ENCODE results near the gene MFSD11.
"Not testable (repeated sequence)": the region's sequence is repeated elsewhere in the genome, so short reads cannot be mapped to it uniquely, and the experiment has no call there.

MFSD11 gene

GRCh38 chr17:76736349-76737081, 1.4 kb upstream of the MFSD11 start:
- Histone ChIP-seq H3K4me1 (ENCODE audit: control insufficient read depth in 1 of 2, insufficient read depth in 2 of 2, low read length in 2 of 2) (peaks cover 42 to 45% of the 10 kb centered on the region in 2 donors), H3K9ac (ENCODE audit: low read depth in 1 of 2, low read length in 2 of 2) (peak overlapping the region; percentile 95 to 99), H3K27ac (ENCODE audit: low read depth, low read length) (peak overlapping the region; percentile 97)

GRCh38 chr17:76737082-76737675, 740 bp upstream of the MFSD11 start, which contains the start of gene SRSF2:
SRSF2 (minus strand) TSS chr17:76737331; CDS start chr17:76737160, 171 bp downstream.
- Histone ChIP-seq H3K4me3 (ENCODE audit: low read depth in 1 of 2, low read length in 2 of 2) (peak within 1 kb of the TSS; percentile 95 to 99), H3K9ac (ENCODE audit: low read depth in 1 of 2, low read length in 2 of 2) (peak within 1 kb of the TSS; percentile 95 to 99), H3K27ac (ENCODE audit: low read depth, low read length) (peak within 1 kb of the TSS; percentile 100), H3K4me1 (ENCODE audit: control insufficient read depth in 1 of 2, insufficient read depth in 2 of 2, low read length in 2 of 2) (peaks cover 41 to 42% of the 10 kb centered on the region in 2 donors), H3K9me3 (ENCODE audit: control insufficient read depth in 1 of 2, low read length in 2 of 2) (no peaks in the 10 kb centered on the region), H3K27me3 (ENCODE audit: control insufficient read depth in 1 of 2, insufficient read depth in 2 of 2, low read length in 2 of 2) (no peaks in the 10 kb centered on the region), H3K36me3 (ENCODE audit: control insufficient read depth in 1 of 2, insufficient read depth in 2 of 2, low read length in 2 of 2) (peaks cover 31 to 40% of the 10 kb centered on the region in 2 donors)

More at GRCh38 chr17:76736349-76737081, 1.4 kb upstream of the MFSD11 start:
- Histone ChIP-seq H3K9me3 (ENCODE audit: control insufficient read depth in 1 of 2, low read length in 2 of 2) (no peaks in the 10 kb centered on the region), H3K4me3 (ENCODE audit: low read depth in 1 of 2, low read length in 2 of 2) (peak overlapping the region; percentile 95 to 97), H3K27me3 (ENCODE audit: control insufficient read depth in 1 of 2, insufficient read depth in 2 of 2, low read length in 2 of 2) (no peaks in the 10 kb centered on the region), H3K36me3 (ENCODE audit: control insufficient read depth in 1 of 2, insufficient read depth in 2 of 2, low read length in 2 of 2) (peaks cover 34 to 41% of the 10 kb centered on the region in 2 donors)

DNA sequence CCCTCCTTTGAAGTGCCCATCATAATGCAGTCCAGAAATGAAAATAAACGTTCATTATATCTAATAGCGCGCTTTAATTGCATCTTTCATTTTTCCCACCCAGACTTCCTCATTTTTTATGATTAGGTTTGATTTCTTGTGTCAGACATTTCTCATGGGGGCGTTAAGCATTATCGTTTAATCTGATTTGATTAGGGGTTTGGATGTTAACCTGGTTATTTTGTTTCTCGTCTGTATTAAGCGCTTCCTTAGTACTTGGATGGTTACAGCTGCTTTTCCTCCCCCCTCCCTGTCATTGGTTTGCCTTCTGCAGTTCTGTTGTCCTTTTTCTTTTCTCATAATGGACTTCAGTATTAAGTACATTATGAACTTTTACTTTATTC, 540 bp downstream of the MFSD11 start:
- Histone ChIP-seq H3K4me1 (ENCODE audit: control insufficient read depth in 1 of 2, insufficient read depth in 2 of 2, low read length in 2 of 2) (peaks cover 31 to 33% of the 10 kb centered on the region in 2 donors), H3K4me3 (ENCODE audit: low read depth in 1 of 2, low read length in 2 of 2) (peak overlapping the region; percentile 93 to 99), H3K9me3 (ENCODE audit: control insufficient read depth in 1 of 2, low read length in 2 of 2) (no peaks in the 10 kb centered on the region), H3K9ac (ENCODE audit: low read depth in 1 of 2, low read length in 2 of 2) (peak overlapping the region; percentile 87 to 92), H3K27ac (ENCODE audit: low read depth, low read length) (no peak overlapping the region), H3K36me3 (ENCODE audit: control insufficient read depth in 1 of 2, insufficient read depth in 2 of 2, low read length in 2 of 2) (peaks cover 21 to 34% of the 10 kb centered on the region in 2 donors), H3K27me3 (ENCODE audit: control insufficient read depth in 1 of 2, insufficient read depth in 2 of 2, low read length in 2 of 2) (no peaks in the 10 kb centered on the region)

- H3K4me3 ChIP-seq (ENCODE audit: low read depth in 1 of 2, low read length in 2 of 2); H3K9me3 ChIP-seq (ENCODE audit: control insufficient read depth in 1 of 2, low read length in 2 of 2); H3K9ac ChIP-seq (ENCODE audit: low read depth in 1 of 2, low read length in 2 of 2); H3K27ac ChIP-seq (ENCODE audit: low read depth, low read length); H3K27me3 ChIP-seq (ENCODE audit: control insufficient read depth in 1 of 2, insufficient read depth in 2 of 2, low read length in 2 of 2): not testable (repeated sequence)
- peaks cover 20 to 21% of the 10 kb centered on the region in 2 donors for H3K4me1 ChIP-seq (ENCODE audit: control insufficient read depth in 1 of 2, insufficient read depth in 2 of 2, low read length in 2 of 2)
- peaks cover 10 to 32% of the 10 kb centered on the region in 2 donors for H3K36me3 ChIP-seq (ENCODE audit: control insufficient read depth in 1 of 2, insufficient read depth in 2 of 2, low read length in 2 of 2)
Observed at GRCh38 chr17:76739568-76740115, 1.7 kb downstream of the MFSD11 start.

- no peak overlapping the region for H3K4me3 ChIP-seq (ENCODE audit: low read depth in 1 of 2, low read length in 2 of 2)
- H3K9me3 ChIP-seq (ENCODE audit: control insufficient read depth in 1 of 2, low read length in 2 of 2), result no peaks in the 10 kb centered on the region
- peaks cover 10 to 34% of the 10 kb centered on the region in 2 donors for H3K36me3 ChIP-seq (ENCODE audit: control insufficient read depth in 1 of 2, insufficient read depth in 2 of 2, low read length in 2 of 2)
- no peaks in the 10 kb centered on the region for H3K27me3 ChIP-seq (ENCODE audit: control insufficient read depth in 1 of 2, insufficient read depth in 2 of 2, low read length in 2 of 2)
- H3K4me1 ChIP-seq (ENCODE audit: control insufficient read depth in 1 of 2, insufficient read depth in 2 of 2, low read length in 2 of 2), result peaks cover 13 to 15% of the 10 kb centered on the region in 2 donors
- H3K9ac ChIP-seq (ENCODE audit: low read depth in 1 of 2, low read length in 2 of 2), result no peak overlapping the region
- H3K27ac ChIP-seq (ENCODE audit: low read depth, low read length), result no peak overlapping the region
Observed at GRCh38 chr17:76740329-76741118, 2.6 kb downstream of the MFSD11 start.

GRCh38 chr17:76742958-76743357, 5.0 kb downstream of the MFSD11 start:
- H3K36me3 ChIP-seq (ENCODE audit: control insufficient read depth in 1 of 2, insufficient read depth in 2 of 2, low read length in 2 of 2), result peaks cover 13 to 39% of the 10 kb centered on the region in 2 donors
- H3K27ac ChIP-seq (ENCODE audit: low read depth, low read length), result no peak overlapping the region
- no peak overlapping the region for H3K9ac ChIP-seq (ENCODE audit: low read depth in 1 of 2, low read length in 2 of 2)
- peaks cover 13 to 15% of the 10 kb centered on the region in 2 donors for H3K4me1 ChIP-seq (ENCODE audit: control insufficient read depth in 1 of 2, insufficient read depth in 2 of 2, low read length in 2 of 2)
- H3K27me3 ChIP-seq (ENCODE audit: control insufficient read depth in 1 of 2, insufficient read depth in 2 of 2, low read length in 2 of 2), result no peaks in the 10 kb centered on the region
- H3K9me3 ChIP-seq (ENCODE audit: control insufficient read depth in 1 of 2, low read length in 2 of 2), result no peaks in the 10 kb centered on the region
- H3K4me3 ChIP-seq (ENCODE audit: low read depth in 1 of 2, low read length in 2 of 2), result no peak overlapping the region

- H3K36me3 ChIP-seq (ENCODE audit: control insufficient read depth in 1 of 2, insufficient read depth in 2 of 2, low read length in 2 of 2), result peaks cover 13 to 39% of the 10 kb centered on the region in 2 donors
- H3K4me1 ChIP-seq (ENCODE audit: control insufficient read depth in 1 of 2, insufficient read depth in 2 of 2, low read length in 2 of 2), result peaks cover 0 to 3% of the 10 kb centered on the region in 2 donors
- no peak overlapping the region for H3K27ac ChIP-seq (ENCODE audit: low read depth, low read length)
- no peak overlapping the region for H3K9ac ChIP-seq (ENCODE audit: low read depth in 1 of 2, low read length in 2 of 2)
- H3K9me3 ChIP-seq (ENCODE audit: control insufficient read depth in 1 of 2, low read length in 2 of 2), result no peaks in the 10 kb centered on the region
- no peaks in the 10 kb centered on the region for H3K27me3 ChIP-seq (ENCODE audit: control insufficient read depth in 1 of 2, insufficient read depth in 2 of 2, low read length in 2 of 2)
- no peak overlapping the region for H3K4me3 ChIP-seq (ENCODE audit: low read depth in 1 of 2, low read length in 2 of 2)
Observed at GRCh38 chr17:76744747-76745146, 6.8 kb downstream of the MFSD11 start.

GRCh38 chr17:76745785-76746184, 7.9 kb downstream of the MFSD11 start:
- not testable (repeated sequence) for H3K27me3 ChIP-seq (ENCODE audit: control insufficient read depth in 1 of 2, insufficient read depth in 2 of 2, low read length in 2 of 2); H3K27ac ChIP-seq (ENCODE audit: low read depth, low read length); H3K4me1 ChIP-seq (ENCODE audit: control insufficient read depth in 1 of 2, insufficient read depth in 2 of 2, low read length in 2 of 2); H3K9ac ChIP-seq (ENCODE audit: low read depth in 1 of 2, low read length in 2 of 2); H3K9me3 ChIP-seq (ENCODE audit: control insufficient read depth in 1 of 2, low read length in 2 of 2); H3K4me3 ChIP-seq (ENCODE audit: low read depth in 1 of 2, low read length in 2 of 2)
- peaks cover 13 to 39% of the 10 kb centered on the region in 2 donors for H3K36me3 ChIP-seq (ENCODE audit: control insufficient read depth in 1 of 2, insufficient read depth in 2 of 2, low read length in 2 of 2)

DNA sequence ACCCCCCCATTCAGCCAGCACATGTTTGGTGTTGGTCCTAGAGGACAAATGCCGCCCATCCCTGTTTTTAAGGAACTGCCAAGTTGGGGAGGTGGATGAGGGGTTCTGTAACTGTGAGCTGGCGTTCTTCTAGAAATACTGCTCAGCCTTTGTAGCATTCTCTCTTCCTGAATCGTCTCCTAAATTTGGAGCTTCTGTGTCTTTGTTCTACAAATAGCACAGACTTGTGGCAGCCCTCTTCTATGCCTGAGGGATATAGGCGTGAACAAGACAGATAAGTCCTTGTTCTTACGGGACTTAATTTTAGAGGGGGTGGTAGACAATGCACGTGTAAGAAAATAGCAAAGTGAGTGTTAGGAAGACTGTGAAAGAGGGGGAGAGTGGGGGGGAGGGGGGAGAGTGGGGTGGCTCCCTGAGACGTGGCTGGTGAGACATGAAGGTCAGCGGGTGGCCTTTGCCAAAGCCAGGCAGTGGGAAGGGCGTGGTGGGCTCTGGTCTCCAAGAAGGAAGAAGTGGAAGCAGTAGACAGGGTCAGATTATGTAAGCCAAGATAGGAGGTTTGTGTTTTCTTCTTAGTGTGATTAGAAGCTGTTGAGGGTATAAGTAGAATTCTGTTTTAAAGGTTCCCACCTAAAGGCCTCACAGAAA, 9.9 kb downstream of the MFSD11 start:
- H3K36me3 ChIP-seq (ENCODE audit: control insufficient read depth in 1 of 2, insufficient read depth in 2 of 2, low read length in 2 of 2), result peaks cover 13 to 35% of the 10 kb centered on the region in 2 donors
- no peaks in the 10 kb centered on the region for H3K27me3 ChIP-seq (ENCODE audit: control insufficient read depth in 1 of 2, insufficient read depth in 2 of 2, low read length in 2 of 2)
- no peak overlapping the region for H3K9ac ChIP-seq (ENCODE audit: low read depth in 1 of 2, low read length in 2 of 2)
- H3K9me3 ChIP-seq (ENCODE audit: control insufficient read depth in 1 of 2, low read length in 2 of 2), result no peaks in the 10 kb centered on the region
- no peak overlapping the region for H3K27ac ChIP-seq (ENCODE audit: low read depth, low read length)
- no peaks in the 10 kb centered on the region for H3K4me1 ChIP-seq (ENCODE audit: control insufficient read depth in 1 of 2, insufficient read depth in 2 of 2, low read length in 2 of 2)
- H3K4me3 ChIP-seq (ENCODE audit: low read depth in 1 of 2, low read length in 2 of 2), result no peak overlapping the region

All from duodenal mucosa (tissue), 2 donors.